Measurements from ENCODE around the gene CCNI. TPM values are rescaled to one million over a fixed set of nuclear protein-coding genes. Genes with fewer than 3 reads are reported as not detected.
A peak's percentile ranks its signal among the peaks of the same experiment; 100 is the strongest.

The CCNI gene
- total and polyA plus RNA-seq, 4 donors = 36.2 to 87.5 (median 62.3) TPM

GRCh38 chr4:77062856-77063255 lies 12.9 kb downstream of the CCNI start:
- no peak overlapping the region for H3K27ac ChIP-seq (ENCODE audit: low read depth in 1 of 2, low read length in 2 of 2)

GRCh38 chr4:77052352-77052751 lies 23.4 kb downstream of the CCNI start:
- no peaks in the 10 kb centered on the region for H3K27me3 ChIP-seq (ENCODE audit: control insufficient read depth in 4 of 4, insufficient read depth in 4 of 4, low read length in 3 of 4)
- DNase-seq (ENCODE audit: low spot score) = peak; percentile 75
- H3K9me3 ChIP-seq (ENCODE audit: control insufficient read depth in 4 of 4, low read length in 3 of 4) = no peaks in the 10 kb centered on the region
- H3K4me1 ChIP-seq (ENCODE audit: control insufficient read depth in 4 of 4, insufficient read depth in 4 of 4, low read length in 3 of 4) = peaks cover 0 to 3% (median 1%) of the 10 kb centered on the region in 4 donors
- no peak overlapping the region for H3K4me3 ChIP-seq (ENCODE audit: low read depth in 1 of 3, low read length in 3 of 3)
- peaks cover 5 to 38% (median 16%) of the 10 kb centered on the region in 4 donors for H3K36me3 ChIP-seq (ENCODE audit: control insufficient read depth in 4 of 4, insufficient read depth in 3 of 4, low read depth in 1 of 4, low read length in 3 of 4)
- 91% methylated on average over 3 of the region's 3 CpGs for WGBS
- no peak overlapping the region for H3K9ac ChIP-seq (ENCODE audit: low read depth in 1 of 2, low read length in 2 of 2)
- no peak for TF ChIP-seq TAF1 (conservative IDR thresholded peaks at IDR 0.05)
- TF ChIP-seq RAD21 (IDR thresholded peaks at IDR 0.05) = peak; percentile 66 to 76
- no peak for TF ChIP-seq ATF3 (IDR thresholded peaks at IDR 0.05)
- no peak for TF ChIP-seq HNF4A (conservative IDR thresholded peaks at IDR 0.05)
- no peak overlapping the region for H3K27ac ChIP-seq (ENCODE audit: low read depth in 1 of 2, low read length in 2 of 2)

More at GRCh38 chr4:77062856-77063255, 12.9 kb downstream of the CCNI start:
- no peak overlapping the region for H3K4me3 ChIP-seq (ENCODE audit: low read depth in 1 of 3, low read length in 3 of 3)
- H3K27me3 ChIP-seq (ENCODE audit: control insufficient read depth in 4 of 4, insufficient read depth in 4 of 4, low read length in 3 of 4) = no peaks in the 10 kb centered on the region
- no peak for DNase-seq (ENCODE audit: low spot score)
- peaks cover 9 to 36% (median 18%) of the 10 kb centered on the region in 4 donors for H3K36me3 ChIP-seq (ENCODE audit: control insufficient read depth in 4 of 4, insufficient read depth in 3 of 4, low read depth in 1 of 4, low read length in 3 of 4)
- peaks cover 0 to 2% (median 1%) of the 10 kb centered on the region in 4 donors for H3K4me1 ChIP-seq (ENCODE audit: control insufficient read depth in 4 of 4, insufficient read depth in 4 of 4, low read length in 3 of 4)
- no peaks in the 10 kb centered on the region for H3K9me3 ChIP-seq (ENCODE audit: control insufficient read depth in 4 of 4, low read length in 3 of 4)
- no peak for TF ChIP-seq JUND (IDR thresholded peaks at IDR 0.05)
- no peak for TF ChIP-seq RAD21 (IDR thresholded peaks at IDR 0.05)
- no peak for TF ChIP-seq YY1 (IDR thresholded peaks at IDR 0.05)
- no peak for TF ChIP-seq HNF4A (conservative IDR thresholded peaks at IDR 0.05)
- TF ChIP-seq CTCF (IDR thresholded peaks at IDR 0.05; ENCODE audit: low read depth, low read length, missing input control) = no peak
- no peak for TF ChIP-seq TAF1 (conservative IDR thresholded peaks at IDR 0.05)
- no peak for TF ChIP-seq NR2F2 (IDR thresholded peaks at IDR 0.05)
- TF ChIP-seq EGR1 (IDR thresholded peaks at IDR 0.05; ENCODE audit: low read depth in 2 of 2) = no peak
- TF ChIP-seq SP1 (IDR thresholded peaks at IDR 0.05) = no peak
- TF ChIP-seq HNF4G (IDR thresholded peaks at IDR 0.05) = no peak
- TF ChIP-seq GABPA (IDR thresholded peaks at IDR 0.05 in 1 of 2, conservative IDR thresholded peaks at IDR 0.05 in 1 of 2) = no peak
- no peak for TF ChIP-seq FOXA2 (IDR thresholded peaks at IDR 0.05)
- H3K9ac ChIP-seq (ENCODE audit: low read depth in 1 of 2, low read length in 2 of 2) = no peak overlapping the region

- Histone ChIP-seq H3K4me1 (ENCODE audit: control insufficient read depth in 4 of 4, insufficient read depth in 4 of 4, low read length in 3 of 4) (peaks cover 0 to 3% (median 0%) of the 10 kb centered on the region in 4 donors), H3K36me3 (ENCODE audit: control insufficient read depth in 4 of 4, insufficient read depth in 3 of 4, low read depth in 1 of 4, low read length in 3 of 4) (peaks cover 5 to 40% (median 15%) of the 10 kb centered on the region in 4 donors), H3K9ac (ENCODE audit: low read depth in 1 of 2, low read length in 2 of 2) (no peak overlapping the region), H3K4me3 (ENCODE audit: low read depth in 1 of 3, low read length in 3 of 3) (no peak overlapping the region), H3K27ac (ENCODE audit: low read depth in 1 of 2, low read length in 2 of 2) (no peak overlapping the region), H3K9me3 (ENCODE audit: control insufficient read depth in 4 of 4, low read length in 3 of 4) (no peaks in the 10 kb centered on the region), H3K27me3 (ENCODE audit: control insufficient read depth in 4 of 4, insufficient read depth in 4 of 4, low read length in 3 of 4) (no peaks in the 10 kb centered on the region)
- WGBS = 94% methylated on average over 3 of the region's 3 CpGs
- TF ChIP-seq FOXA1 (IDR thresholded peaks at IDR 0.05) (no peak), HNF4G (IDR thresholded peaks at IDR 0.05) (no peak), EGR1 (IDR thresholded peaks at IDR 0.05; ENCODE audit: low read depth in 2 of 2) (no peak), RXRA (IDR thresholded peaks at IDR 0.05) (no peak), JUND (IDR thresholded peaks at IDR 0.05) (no peak), TAF1 (conservative IDR thresholded peaks at IDR 0.05) (no peak), MAX (IDR thresholded peaks at IDR 0.05) (no peak), RAD21 (IDR thresholded peaks at IDR 0.05) (no peak), SP1 (IDR thresholded peaks at IDR 0.05) (no peak), CTCF (IDR thresholded peaks at IDR 0.05; ENCODE audit: low read depth, low read length, missing input control) (no peak), GABPA (IDR thresholded peaks at IDR 0.05 in 1 of 2, conservative IDR thresholded peaks at IDR 0.05 in 1 of 2) (no peak)
- DNase-seq (ENCODE audit: low spot score) = no peak
Observed at GRCh38 chr4:77050962-77051361, 24.8 kb downstream of the CCNI start.
